Calu3 (cell line): ENCODE data around the gene ENOX2. TPM values are rescaled to one million over a fixed set of nuclear protein-coding genes. Genes with fewer than 3 reads are reported as not detected.

ENCODE experiments used
- BruUV-seq: library from RNA; stranded (reverse); fragments of 400-500 nt; replicated peaks from 2 replicates; lab custom pipeline; 2021; lab: Mats Ljungman, UMichigan
- CTCF ChIA-PET: fragments of 300-600 bp; sonication (Branson Sonifier 250); formaldehyde crosslinking; loops from one replicate; lab custom pipeline; 2022; ENCODE audit warnings: antibody characterized with exemption; lab: Charles Lee
- DNase-seq: peaks from one replicate; pipeline ENCODE4 v3.0.0; 2022
- H3K27ac Mint-ChIP-seq: one replicate; pipeline ENCODE4 v1.8.0; 2022; ENCODE audit warnings: mixed read lengths; ENCODE audit not compliant: unreplicated experiment
- H3K27me3 Mint-ChIP-seq: one replicate; pipeline ENCODE4 v1.8.0; 2022; ENCODE audit warnings: mixed read lengths; ENCODE audit not compliant: unreplicated experiment
- H3K36me3 Mint-ChIP-seq: one replicate; pipeline ENCODE4 v1.8.0; 2022; ENCODE audit warnings: mild to moderate bottlenecking, moderate library complexity, mixed read lengths; ENCODE audit not compliant: insufficient read depth, unreplicated experiment
- H3K4me1 Mint-ChIP-seq: one replicate; pipeline ENCODE4 v1.8.0; 2022; ENCODE audit warnings: mild to moderate bottlenecking, low read depth, mixed read lengths; ENCODE audit not compliant: unreplicated experiment
- H3K4me3 Mint-ChIP-seq: one replicate; pipeline ENCODE4 v1.8.0; 2022; ENCODE audit warnings: mild to moderate bottlenecking, low read depth, moderate library complexity, mixed read lengths; ENCODE audit not compliant: unreplicated experiment
- H3K9me3 Mint-ChIP-seq: one replicate; pipeline ENCODE4 v1.8.0; 2022; ENCODE audit warnings: low read depth, mixed read lengths; ENCODE audit not compliant: unreplicated experiment
- intact Hi-C: fragments of 100-400 bp; cut with micrococcal nuclease; formaldehyde crosslinking; loops from one replicate; pipeline ENCODE4 v1.10.0; 2022; ENCODE audit not compliant: unreplicated experiment
- total RNA-seq: library from RNA; stranded (reverse); gene quantifications from 2 replicates; pipeline ENCODE4 v1.2.3, GENCODE V29; 2022
- TF ChIP-seq, protein P1 (sequence below): fragments of 200-600 bp; IDR thresholded peaks from one replicate; pipeline ENCODE4 v1.8.0; 2022; ENCODE audit warnings: antibody characterized with exemption; ENCODE audit not compliant: unreplicated experiment

Gene ENOX2
- total RNA-seq, 1 experiment from 2014 or later = 23.4 TPM

DNA sequence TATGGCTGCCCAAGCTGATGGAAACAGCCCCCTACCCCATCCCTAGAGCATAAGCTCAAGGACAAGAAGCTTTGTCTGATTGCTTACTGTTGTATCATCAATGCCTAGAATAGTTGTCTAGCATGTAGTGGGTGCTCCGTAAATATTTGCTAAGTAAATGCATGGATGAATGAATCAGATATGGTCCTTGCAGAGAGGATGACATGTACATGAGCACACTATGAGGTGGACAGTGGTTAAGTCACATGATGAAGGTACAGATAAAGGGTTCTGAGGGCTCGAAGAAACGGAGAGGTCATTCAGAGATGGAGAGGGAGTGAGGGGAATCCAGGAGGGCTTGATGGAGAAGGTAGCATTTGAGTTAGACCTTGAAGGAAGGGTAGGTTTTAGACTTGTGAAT is 287.1 kb downstream of the ENOX2 start:
- intact Hi-C loops = no loop called here
- no TSS peak for BruUV-seq
- H3K4me1 Mint-ChIP-seq = no peaks in the 10 kb centered on the region
- H3K9me3 Mint-ChIP-seq = no peaks in the 10 kb centered on the region
- DNase-seq = no peak
- H3K4me3 Mint-ChIP-seq = no peak overlapping the region
- H3K36me3 Mint-ChIP-seq = no peaks in the 10 kb centered on the region
- CTCF ChIA-PET = no interaction called here
- no peaks in the 10 kb centered on the region for H3K27me3 Mint-ChIP-seq
- H3K27ac Mint-ChIP-seq = no peak overlapping the region
- TF ChIP-seq, protein P1, sequence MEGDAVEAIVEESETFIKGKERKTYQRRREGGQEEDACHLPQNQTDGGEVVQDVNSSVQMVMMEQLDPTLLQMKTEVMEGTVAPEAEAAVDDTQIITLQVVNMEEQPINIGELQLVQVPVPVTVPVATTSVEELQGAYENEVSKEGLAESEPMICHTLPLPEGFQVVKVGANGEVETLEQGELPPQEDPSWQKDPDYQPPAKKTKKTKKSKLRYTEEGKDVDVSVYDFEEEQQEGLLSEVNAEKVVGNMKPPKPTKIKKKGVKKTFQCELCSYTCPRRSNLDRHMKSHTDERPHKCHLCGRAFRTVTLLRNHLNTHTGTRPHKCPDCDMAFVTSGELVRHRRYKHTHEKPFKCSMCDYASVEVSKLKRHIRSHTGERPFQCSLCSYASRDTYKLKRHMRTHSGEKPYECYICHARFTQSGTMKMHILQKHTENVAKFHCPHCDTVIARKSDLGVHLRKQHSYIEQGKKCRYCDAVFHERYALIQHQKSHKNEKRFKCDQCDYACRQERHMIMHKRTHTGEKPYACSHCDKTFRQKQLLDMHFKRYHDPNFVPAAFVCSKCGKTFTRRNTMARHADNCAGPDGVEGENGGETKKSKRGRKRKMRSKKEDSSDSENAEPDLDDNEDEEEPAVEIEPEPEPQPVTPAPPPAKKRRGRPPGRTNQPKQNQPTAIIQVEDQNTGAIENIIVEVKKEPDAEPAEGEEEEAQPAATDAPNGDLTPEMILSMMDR = no peak

- TF ChIP-seq, protein P1 = no peak
- no TSS peak for BruUV-seq
- no peak for DNase-seq
- CTCF ChIA-PET = no interaction called here
- no peak overlapping the region for H3K4me3 Mint-ChIP-seq
- H3K36me3 Mint-ChIP-seq = no peaks in the 10 kb centered on the region
- intact Hi-C loops = no loop called here
- H3K27ac Mint-ChIP-seq = no peak overlapping the region
- H3K9me3 Mint-ChIP-seq = no peaks in the 10 kb centered on the region
- H3K4me1 Mint-ChIP-seq = no peaks in the 10 kb centered on the region
- no peaks in the 10 kb centered on the region for H3K27me3 Mint-ChIP-seq
Observed at GRCh38 chrX:130607431-130607830, 295.6 kb downstream of the ENOX2 start.

- Mint-ChIP-seq H3K4me1 (no peaks in the 10 kb centered on the region), H3K4me3 (no peak overlapping the region), H3K27ac (no peak overlapping the region), H3K36me3 (no peaks in the 10 kb centered on the region), H3K9me3 (no peaks in the 10 kb centered on the region), H3K27me3 (no peaks in the 10 kb centered on the region)
- CTCF ChIA-PET = no interaction called here
- TF ChIP-seq, protein P1 = no peak
- BruUV-seq = no TSS peak
- intact Hi-C loops = no loop called here
- DNase-seq = no peak
Observed at GRCh38 chrX:130606425-130606824, 296.6 kb downstream of the ENOX2 start.

GRCh38 chrX:130604882-130605281 is 298.1 kb downstream of the ENOX2 start:
- H3K9me3 Mint-ChIP-seq = no peaks in the 10 kb centered on the region
- no peak overlapping the region for H3K4me3 Mint-ChIP-seq
- no peaks in the 10 kb centered on the region for H3K4me1 Mint-ChIP-seq
- BruUV-seq = no TSS peak
- CTCF ChIA-PET = no interaction called here
- TF ChIP-seq, protein P1 = no peak
- H3K36me3 Mint-ChIP-seq = no peaks in the 10 kb centered on the region
- no peaks in the 10 kb centered on the region for H3K27me3 Mint-ChIP-seq
- no peak overlapping the region for H3K27ac Mint-ChIP-seq
- no peak for DNase-seq
- intact Hi-C loops = no loop called here
